GM18498 (cell line): ENCODE data around the gene CD2.

ENCODE experiments used
- ATAC-seq: cut with Tn5 transposase; IDR thresholded peaks from one replicate; pipeline ENCODE4 v1.9.1; 2021; ENCODE audit warnings: mild to moderate bottlenecking, moderate library complexity; ENCODE audit not compliant: unreplicated experiment

Gene CD2

GRCh38 chr1:116754198-116754977 is at the start of gene CD2:
TSS of gene CD2 (plus strand) at chr1:116754430. CDS start at chr1:116754493, 63 bp downstream.
- ATAC-seq: no peak

GRCh38 chr1:116706123-116706522 is 48.1 kb upstream of the CD2 start:
- no peak for ATAC-seq

GRCh38 chr1:116706841-116707240 is 47.4 kb upstream of the CD2 start:
- no peak for ATAC-seq

- ATAC-seq: no peak
These were observed 45.9 kb upstream of the CD2 start for GRCh38 chr1:116708255-116708900.

GRCh38 chr1:116709666-116710167 is 44.5 kb upstream of the CD2 start:
- ATAC-seq: no peak

GRCh38 chr1:116710420-116711262 is 43.6 kb upstream of the CD2 start:
- ATAC-seq: no peak

- ATAC-seq: no peak
These were observed 42.9 kb upstream of the CD2 start for GRCh38 chr1:116711263-116711840.

GRCh38 chr1:116712510-116712909 is 41.7 kb upstream of the CD2 start:
- ATAC-seq: no peak

- ATAC-seq: no peak
These were observed 40.8 kb upstream of the CD2 start for GRCh38 chr1:116713474-116713873.

- no peak for ATAC-seq
These were observed 37.8 kb upstream of the CD2 start for GRCh38 chr1:116716391-116716790.

GRCh38 chr1:116717318-116717717 is 36.9 kb upstream of the CD2 start:
- no peak for ATAC-seq

- no peak for ATAC-seq
These were observed 33.7 kb upstream of the CD2 start for GRCh38 chr1:116720364-116721038.

GRCh38 chr1:116721039-116721405 is 33.2 kb upstream of the CD2 start:
- ATAC-seq: no peak

- no peak for ATAC-seq
These were observed 32.7 kb upstream of the CD2 start for GRCh38 chr1:116721451-116722007.

- no peak for ATAC-seq
These were observed 32.0 kb upstream of the CD2 start for GRCh38 chr1:116722016-116722838.

- ATAC-seq: no peak
These were observed 29.4 kb upstream of the CD2 start for GRCh38 chr1:116724765-116725375.

GRCh38 chr1:116725798-116726197 is 28.4 kb upstream of the CD2 start:
- no peak for ATAC-seq

- no peak for ATAC-seq
These were observed 27.1 kb upstream of the CD2 start for GRCh38 chr1:116726872-116727820.
